Fibroblast of peridontal ligament (primary cell): ENCODE data around the gene PPP1R1B.

Source experiments
- DNase-seq: peaks from one replicate; pipeline ENCODE4 v3.0.0-alpha.2; 2010; ENCODE audit errors: extremely low read depth

Gene PPP1R1B

DNA sequence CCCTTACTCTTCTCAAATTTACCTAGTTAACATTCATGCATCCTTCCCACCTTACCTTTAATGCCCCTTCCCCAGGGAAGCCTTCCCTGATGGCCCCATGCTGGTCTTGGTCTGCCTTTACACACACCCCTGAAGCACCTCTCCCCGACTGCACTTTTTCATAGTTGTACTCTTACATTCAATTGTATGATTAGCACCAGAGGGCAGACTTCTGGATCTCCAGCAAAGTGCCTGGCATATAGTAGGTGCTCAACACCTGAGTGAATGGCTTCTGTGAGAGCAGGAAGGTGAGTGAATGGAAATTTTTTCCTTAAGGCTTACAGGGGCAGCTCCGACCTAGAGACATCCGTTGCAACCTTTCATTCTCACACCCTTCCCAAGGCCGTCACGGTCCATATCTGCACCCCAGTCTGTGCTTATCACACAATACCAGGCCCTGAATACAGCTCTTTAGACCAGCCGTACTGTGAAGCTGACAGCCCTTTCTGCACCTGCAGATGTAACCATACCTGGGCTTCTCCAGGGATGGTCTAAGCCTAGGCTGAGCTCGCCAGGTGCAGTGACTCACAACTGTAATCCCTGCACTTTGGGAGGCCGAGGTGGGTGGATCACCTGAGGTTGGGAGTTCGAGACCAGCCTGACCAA, 56.7 kb downstream of the PPP1R1B start:
- no peak for DNase-seq

GRCh38 chr17:39684369-39685192, 57.8 kb downstream of the PPP1R1B start:
- no peak for DNase-seq
